H4 (cell line): ENCODE results near the gene C15orf39. TPM values are rescaled to one million over a fixed set of nuclear protein-coding genes. Genes with fewer than 3 reads are reported as not detected.

ENCODE experiments used
- DNase-seq: peaks from one replicate; pipeline ENCODE4 v3.0.0-alpha.2; 2015; ENCODE audit warnings: low spot score
- total RNA-seq: library from RNA; depleted of rRNA; stranded (reverse); fragments of >200 nt; shearing (Covaris generic); gene quantifications from 2 replicates; pipeline ENCODE4 v1.2.3, GENCODE V29; 2014

C15orf39 gene
- total RNA-seq, 1 experiment from 2014 or later: 10.8 TPM

- DNase-seq: no peak
Observed at GRCh38 chr15:75172284-75172820, 29.3 kb upstream of the C15orf39 start.

GRCh38 chr15:75174102-75174501 lies 27.6 kb upstream of the C15orf39 start:
- no peak for DNase-seq

- DNase-seq: no peak
Observed at GRCh38 chr15:75174729-75175128, 27.0 kb upstream of the C15orf39 start.

- no peak for DNase-seq
Observed at GRCh38 chr15:75176396-75176761, 25.3 kb upstream of the C15orf39 start.

- no peak for DNase-seq
Observed at GRCh38 chr15:75177360-75178071, 24.2 kb upstream of the C15orf39 start.

- no peak for DNase-seq
Observed at GRCh38 chr15:75178171-75178937, 23.3 kb upstream of the C15orf39 start.

- DNase-seq: no peak
Observed at GRCh38 chr15:75178938-75179745, 22.5 kb upstream of the C15orf39 start.

GRCh38 chr15:75179746-75180140 lies 21.9 kb upstream of the C15orf39 start:
- DNase-seq: no peak

GRCh38 chr15:75181780-75182179 lies 19.9 kb upstream of the C15orf39 start:
- no peak for DNase-seq

- DNase-seq: no peak
Observed at GRCh38 chr15:75182187-75183131, 19.2 kb upstream of the C15orf39 start.

GRCh38 chr15:75185271-75186029 lies 16.2 kb upstream of the C15orf39 start:
- DNase-seq: no peak

- no peak for DNase-seq
Observed at GRCh38 chr15:75186044-75186443, 15.6 kb upstream of the C15orf39 start.

- DNase-seq: no peak
Observed at GRCh38 chr15:75188499-75188898, 13.2 kb upstream of the C15orf39 start.

- DNase-seq: no peak
Observed at GRCh38 chr15:75191235-75191634, 10.4 kb upstream of the C15orf39 start.

GRCh38 chr15:75192307-75192706 lies 9.4 kb upstream of the C15orf39 start:
- no peak for DNase-seq

- DNase-seq: no peak
Observed at GRCh38 chr15:75193272-75193671, 8.4 kb upstream of the C15orf39 start.

GRCh38 chr15:75193976-75194375 lies 7.7 kb upstream of the C15orf39 start:
- DNase-seq: no peak

- DNase-seq: no peak
Observed at GRCh38 chr15:75194397-75194796, 7.3 kb upstream of the C15orf39 start.

- DNase-seq: no peak
Observed at GRCh38 chr15:75195122-75195765, 6.4 kb upstream of the C15orf39 start.

- DNase-seq: no peak
Observed at GRCh38 chr15:75195766-75196241, 5.9 kb upstream of the C15orf39 start.
